HS-27A (cell line): Measurements from ENCODE around the gene OR10AD1.
"Not testable (repeated sequence)": the region's sequence is repeated elsewhere in the genome, so short reads cannot be mapped to it uniquely, and the experiment has no call there.

Experiments used
- DNase-seq: peaks from one replicate; pipeline ENCODE4 v3.0.0-alpha.2; 2012; ENCODE audit warnings: low read depth, missing footprints

OR10AD1 gene, protein sequence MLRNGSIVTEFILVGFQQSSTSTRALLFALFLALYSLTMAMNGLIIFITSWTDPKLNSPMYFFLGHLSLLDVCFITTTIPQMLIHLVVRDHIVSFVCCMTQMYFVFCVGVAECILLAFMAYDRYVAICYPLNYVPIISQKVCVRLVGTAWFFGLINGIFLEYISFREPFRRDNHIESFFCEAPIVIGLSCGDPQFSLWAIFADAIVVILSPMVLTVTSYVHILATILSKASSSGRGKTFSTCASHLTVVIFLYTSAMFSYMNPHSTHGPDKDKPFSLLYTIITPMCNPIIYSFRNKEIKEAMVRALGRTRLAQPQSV

DNA sequence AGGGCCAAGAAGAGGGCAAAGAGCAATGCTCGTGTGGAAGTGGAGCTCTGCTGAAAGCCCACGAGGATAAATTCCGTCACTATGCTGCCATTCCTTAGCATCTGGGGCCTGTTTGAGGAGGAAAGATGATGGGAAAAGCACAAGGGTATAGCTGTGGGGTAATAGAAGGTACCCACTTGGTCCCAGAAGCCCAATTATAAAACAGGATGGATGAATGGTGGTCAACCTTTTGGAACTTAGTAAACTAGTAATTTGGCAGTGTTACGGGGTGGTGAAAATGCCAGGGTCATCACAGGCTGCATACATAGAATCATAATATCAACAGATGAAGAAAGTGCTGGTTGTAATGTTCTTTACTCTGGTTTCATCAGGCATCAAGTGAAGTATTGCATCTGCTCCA lies at the start of gene OR10AD1:
Gene OR10AD1, minus strand, starts transcription at position 101 of the 400 bp plus-strand sequence. Its CDS starts 0 bp downstream, at position 101.
- DNase-seq: no peak

DNA sequence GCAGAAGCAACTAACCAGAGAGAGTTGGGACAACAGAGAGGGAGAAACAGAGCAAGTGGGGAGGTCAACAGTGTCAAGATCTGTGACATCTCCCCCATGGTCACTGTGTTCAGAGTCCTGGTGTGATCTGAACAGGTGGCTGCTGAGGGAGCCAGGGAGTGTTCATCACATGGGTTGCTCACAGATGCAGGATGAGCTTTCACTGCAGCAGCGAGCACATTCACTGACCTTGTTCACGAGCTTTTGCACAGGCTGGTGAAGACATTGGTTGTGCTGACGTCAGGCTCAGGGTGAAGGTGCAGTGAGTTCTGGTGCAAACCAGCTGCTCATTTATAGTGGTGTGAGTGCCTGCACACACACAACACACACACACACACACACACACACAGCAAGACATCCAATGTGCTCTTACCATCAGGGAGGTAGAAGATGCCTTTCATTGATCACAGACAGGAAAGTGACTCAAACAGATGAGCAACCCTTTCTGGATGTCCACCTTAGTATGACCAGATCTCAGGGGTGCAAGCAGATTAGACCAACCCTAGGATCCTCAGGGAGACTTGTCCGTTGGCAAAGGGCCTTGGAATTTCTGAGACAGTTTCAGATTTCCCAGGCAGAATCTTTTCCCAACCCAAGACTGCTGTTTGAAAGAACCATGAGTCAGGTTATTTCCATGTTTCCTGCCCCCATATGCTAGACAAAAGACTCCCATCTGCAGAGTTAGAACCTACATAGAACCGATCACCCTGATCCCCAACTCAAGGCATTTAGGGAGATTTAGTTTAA lies 44.3 kb upstream of the OR10AD1 start:
- no peak for DNase-seq

DNA sequence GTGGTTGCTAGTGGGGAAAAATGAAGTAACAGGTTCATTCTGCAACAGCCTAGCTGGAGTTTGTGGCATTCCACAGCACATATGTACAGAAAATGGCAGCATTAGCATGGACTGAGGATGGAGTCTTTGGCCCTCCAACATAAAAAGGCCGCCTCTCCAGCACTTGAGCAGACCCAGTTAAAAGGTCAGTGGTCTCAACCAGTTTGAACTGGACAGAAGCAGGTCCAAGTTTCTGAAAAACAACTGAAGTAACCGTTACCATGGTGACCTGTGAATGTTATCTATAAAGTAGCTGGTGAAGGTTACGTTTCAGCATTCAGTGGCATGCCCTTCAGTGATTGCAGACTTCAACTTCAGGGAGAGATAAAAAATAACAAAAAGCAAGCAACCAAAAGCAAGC lies 34.1 kb upstream of the OR10AD1 start:
- DNase-seq: no peak

DNA sequence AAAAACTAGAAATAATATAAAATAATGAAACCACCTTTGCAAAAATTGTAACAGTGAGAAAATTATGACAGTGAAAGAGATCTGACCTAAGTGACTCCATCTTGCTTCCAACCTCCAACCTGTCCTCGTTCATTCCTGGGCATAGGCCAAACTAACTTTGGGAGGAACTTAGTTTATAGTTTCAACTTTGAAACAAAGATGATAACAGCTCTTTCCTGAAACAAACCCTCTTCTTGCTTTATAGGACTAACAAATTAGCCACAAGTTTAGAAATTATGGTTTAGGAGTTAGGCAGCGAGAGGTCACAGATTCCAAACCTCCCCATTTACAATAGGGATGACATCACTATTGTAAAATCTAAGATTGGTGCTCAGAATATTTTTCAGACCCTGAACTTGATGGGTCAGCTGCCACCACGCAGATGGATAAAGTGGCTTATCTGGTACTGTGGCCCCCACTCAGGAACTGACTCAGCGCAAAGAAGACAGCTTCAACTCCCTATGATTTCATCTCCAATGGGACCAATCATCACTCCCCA lies 32.8 kb upstream of the OR10AD1 start:
- no peak for DNase-seq

DNA sequence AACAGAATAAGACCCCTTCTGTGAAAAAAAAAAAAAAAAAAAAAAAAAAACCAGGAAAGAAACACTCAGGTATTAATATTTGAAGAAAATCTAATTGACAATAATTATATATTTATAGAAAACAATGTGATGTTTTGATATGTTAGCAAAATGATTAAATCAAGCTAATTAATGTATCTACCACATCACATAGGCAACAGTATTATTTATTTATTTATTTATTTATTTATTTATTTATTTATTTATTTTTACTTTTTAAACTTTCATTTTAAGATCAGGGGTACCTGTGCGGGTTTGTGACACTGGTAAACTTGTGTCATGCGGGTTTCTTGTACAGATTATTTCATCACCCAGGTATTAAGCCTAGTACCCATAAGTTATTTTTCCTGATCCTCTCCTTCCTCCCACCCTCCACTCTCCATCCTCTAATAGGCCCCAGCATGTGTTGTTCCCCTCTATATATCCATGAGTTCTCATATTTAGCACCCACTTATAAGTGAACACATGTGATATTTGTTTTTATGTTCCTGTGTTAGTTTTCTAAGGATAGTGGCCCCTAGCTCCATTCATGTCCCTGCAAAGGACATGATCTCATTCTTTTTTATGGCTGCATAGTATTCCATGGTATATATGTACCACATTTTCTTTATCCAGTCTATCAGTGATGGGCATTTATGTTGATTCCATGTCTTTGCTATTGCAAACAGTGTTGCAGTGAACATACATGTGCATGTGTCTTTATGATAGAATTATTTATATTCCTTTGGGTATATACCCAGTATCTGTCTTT lies 28.3 kb upstream of the OR10AD1 start:
- DNase-seq: not testable (repeated sequence)

DNA sequence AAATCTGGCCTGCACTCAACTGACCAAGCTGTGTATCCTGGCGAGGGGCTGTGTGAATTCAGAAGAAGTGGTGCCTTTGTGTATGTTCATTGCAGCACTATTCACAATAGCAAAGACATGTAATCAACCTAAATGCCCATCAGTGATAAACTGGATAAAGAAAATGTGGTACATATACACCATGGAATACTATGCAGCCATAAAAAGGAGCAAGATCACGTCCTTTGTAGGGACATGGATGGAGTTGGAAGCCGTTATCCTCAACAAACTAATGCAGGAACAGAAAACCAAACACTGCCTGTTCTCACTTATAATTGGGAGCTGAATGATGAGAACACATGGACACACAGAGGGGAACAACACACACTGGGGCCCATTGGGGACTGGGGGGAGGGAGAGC lies 21.4 kb upstream of the OR10AD1 start:
- DNase-seq: not testable (repeated sequence)

DNA sequence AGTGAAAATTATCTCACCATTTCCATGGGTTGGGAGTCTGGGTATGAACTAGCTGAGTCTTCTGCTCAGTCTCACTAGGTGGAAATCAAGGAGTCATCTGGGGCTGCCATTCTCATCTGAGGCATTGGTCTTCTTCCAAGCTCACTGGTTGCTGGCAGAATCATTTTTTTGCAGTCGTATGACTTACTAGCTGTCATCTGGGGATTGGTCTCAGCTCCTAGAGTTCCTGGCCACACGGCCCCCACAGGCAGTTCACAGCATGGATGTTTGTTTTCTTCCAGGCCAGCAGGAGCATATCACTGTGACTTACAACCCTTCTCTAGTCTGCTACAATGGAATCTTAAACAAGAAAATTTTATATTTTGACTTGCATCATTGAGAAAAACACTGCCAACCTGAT lies 18.6 kb upstream of the OR10AD1 start:
- DNase-seq: no peak

DNA sequence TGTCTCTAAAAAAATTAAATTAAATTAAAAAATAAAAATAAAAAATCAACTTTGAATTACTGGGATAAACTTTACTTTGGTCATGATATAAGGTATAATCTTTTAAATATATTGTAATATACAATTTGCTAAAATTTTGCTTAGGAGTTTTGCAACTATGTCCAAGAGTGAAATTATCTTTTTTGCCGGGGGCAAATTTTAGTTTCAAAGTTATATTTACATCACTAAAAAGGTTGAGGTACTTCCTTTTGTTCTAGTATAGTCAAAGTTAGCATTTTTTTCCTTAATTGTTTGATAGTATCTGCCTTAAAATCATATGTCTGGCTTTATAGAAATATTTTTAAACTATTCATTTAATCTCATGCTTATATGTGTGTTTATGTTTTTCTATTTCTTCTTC lies 17.6 kb upstream of the OR10AD1 start:
- DNase-seq: no peak

DNA sequence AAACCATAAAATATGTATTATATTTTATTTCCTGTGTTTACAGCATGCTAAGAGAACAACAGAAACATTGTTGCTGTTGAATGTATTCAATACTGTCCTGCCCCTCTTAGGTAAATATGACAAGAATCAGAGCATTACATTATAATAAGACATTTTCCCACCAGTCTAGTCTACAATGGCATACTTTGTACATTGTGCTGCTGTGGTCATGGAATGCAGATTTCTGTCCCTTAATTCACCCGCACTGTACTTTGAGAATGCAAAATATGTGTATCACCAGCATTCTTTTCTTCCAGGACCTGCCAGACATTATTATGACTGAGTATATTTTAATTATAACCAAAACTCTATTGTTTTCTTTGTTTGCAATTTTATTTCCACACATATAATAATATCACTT lies 16.5 kb upstream of the OR10AD1 start:
- DNase-seq: no peak

DNA sequence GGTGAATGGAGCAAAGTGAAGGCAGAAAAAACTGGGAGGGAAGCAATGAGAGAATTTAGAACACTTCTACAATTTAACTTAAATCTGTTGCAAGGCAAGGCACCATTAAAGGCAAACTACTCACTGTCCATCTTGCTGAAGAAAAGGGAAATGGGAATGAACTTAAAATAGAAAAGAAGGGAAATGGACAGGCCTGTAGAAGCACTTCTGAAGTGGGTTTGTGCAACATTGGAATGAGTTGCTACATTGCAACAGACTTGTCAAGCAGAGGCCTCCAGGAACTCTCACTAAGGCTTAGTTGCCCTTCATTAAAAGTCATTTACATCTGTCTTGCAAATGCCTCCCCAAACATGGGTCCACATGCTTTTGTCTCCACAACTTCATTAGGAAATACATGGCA lies 13.7 kb upstream of the OR10AD1 start:
- no peak for DNase-seq

DNA sequence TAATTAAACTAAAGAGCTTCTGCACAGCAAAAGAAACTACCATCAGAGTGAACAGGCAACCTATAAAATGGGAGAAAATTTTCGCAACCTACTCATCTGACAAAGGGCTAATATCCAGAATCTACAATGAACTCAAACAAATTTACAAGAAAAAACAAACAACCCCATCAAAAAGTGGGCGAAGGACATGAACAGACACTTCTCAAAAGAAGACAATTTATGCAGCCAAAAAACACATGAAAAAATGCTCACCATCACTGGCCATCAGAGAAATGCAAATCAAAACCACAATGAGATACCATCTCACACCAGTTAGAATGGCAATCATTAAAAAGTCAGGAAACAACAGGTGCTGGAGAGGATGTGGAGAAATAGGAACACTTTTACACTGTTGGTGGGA lies 6.4 kb upstream of the OR10AD1 start:
- DNase-seq: not testable (repeated sequence)

DNA sequence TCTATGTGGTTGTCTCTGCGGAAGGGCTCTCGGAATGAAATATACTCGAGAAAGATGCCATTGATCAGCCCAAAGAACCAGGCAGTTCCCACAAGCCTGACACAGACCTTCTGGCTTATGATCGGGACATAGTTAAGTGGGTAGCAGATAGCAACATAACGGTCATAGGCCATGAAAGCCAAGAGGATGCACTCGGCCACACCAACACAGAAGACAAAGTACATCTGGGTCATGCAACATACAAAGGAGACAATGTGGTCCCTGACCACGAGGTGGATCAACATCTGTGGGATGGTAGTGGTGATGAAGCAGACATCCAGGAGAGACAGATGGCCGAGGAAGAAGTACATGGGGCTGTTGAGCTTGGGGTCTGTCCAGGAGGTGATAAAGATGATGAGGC lies 326 bp downstream of the OR10AD1 start:
- DNase-seq: no peak

DNA sequence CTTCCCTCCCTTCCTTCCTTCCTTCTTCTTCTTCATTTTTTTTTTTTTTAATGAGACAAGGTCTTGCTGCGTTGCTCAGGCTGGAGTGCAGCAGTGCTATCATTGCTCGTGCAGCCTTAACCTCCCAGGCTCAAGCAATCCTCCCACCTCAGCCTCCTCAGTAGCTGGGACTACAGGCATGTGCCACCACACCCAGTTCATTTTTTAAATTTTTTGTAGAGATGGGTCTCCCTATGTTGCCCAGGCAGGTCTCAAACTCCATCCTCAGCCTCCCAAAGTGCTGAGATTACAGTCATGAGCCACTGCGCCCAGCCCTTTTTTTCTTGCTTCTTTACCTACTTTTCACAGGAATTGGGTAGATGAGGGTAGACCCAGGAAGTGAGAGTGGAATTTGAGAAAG lies 1.6 kb downstream of the OR10AD1 start:
- DNase-seq: no peak

DNA sequence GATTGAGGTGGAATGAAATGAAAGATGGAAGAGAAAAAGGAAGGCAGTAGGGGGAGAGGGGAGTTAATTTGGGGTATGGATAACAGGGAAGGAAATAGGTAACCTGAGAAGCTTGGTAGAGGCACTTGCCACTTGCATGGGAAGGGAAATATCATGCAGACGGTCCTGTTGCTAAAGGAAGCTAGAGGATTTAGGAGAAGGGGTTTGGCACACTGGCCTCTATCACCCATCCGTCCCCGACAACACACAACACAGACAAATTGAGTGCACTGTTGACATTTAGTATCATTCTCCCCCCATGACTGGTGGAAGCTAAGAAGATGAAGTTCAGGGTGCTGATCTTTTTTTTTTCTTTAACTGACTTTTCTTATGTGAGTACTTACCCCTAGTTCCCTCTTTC lies 2.0 kb downstream of the OR10AD1 start:
- DNase-seq: no peak

DNA sequence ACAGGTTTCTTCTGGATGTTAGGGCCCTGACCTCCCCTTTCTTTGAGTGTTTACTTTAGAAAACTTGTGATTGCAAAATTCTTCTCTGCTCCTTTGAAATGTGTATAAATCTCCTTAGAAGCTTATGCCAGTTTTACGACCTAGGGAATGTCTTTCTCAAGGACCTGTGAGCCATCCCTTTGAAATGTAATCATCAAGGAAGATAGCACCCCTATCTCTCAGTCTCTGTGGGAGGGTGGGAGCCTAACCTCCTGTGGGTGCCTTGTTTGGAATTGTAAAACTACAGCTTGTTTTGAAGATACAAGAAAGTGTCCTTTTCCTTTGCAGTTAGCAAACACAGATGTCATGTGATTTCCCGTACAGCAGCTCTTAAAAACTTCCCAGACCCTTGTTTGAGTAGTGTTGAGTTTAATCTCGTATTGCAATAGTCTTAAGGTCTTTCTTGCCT lies 3.3 kb downstream of the OR10AD1 start:
- DNase-seq: no peak

DNA sequence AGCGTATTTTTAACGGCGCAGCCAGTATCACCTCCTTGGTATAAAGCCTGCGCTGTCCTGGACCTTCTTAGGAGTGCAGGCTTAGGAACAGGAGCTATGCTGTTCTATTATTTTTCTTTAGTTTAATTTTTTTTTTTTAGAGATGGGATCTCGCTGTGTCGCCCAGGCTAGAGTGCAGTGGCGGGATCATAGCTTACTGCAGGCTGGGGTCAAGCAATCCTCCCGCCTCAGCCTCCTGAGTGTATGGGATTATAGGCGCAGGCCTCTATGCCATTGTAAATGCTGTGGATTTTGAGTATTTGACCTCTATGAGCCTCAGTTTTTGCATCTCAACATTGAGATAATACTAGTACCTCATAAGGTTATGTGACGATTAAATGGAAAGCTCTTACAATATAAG lies 4.1 kb downstream of the OR10AD1 start:
- DNase-seq: no peak

DNA sequence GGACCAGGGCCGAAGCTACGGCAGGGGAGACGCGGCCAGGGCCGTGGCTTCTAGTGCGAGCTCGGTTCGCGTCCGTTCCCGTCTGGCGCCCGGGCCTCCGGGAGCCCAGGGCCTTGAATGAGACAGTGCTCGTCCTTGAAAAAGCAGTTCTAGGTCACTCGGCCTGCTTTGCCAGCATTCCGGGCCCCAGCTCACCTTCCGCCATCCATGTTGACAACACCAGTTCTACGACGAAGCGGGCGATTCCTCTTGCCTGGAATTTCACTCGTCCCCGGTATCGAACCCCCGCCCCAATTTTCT lies 4.5 kb downstream of the OR10AD1 start:
- no peak for DNase-seq

DNA sequence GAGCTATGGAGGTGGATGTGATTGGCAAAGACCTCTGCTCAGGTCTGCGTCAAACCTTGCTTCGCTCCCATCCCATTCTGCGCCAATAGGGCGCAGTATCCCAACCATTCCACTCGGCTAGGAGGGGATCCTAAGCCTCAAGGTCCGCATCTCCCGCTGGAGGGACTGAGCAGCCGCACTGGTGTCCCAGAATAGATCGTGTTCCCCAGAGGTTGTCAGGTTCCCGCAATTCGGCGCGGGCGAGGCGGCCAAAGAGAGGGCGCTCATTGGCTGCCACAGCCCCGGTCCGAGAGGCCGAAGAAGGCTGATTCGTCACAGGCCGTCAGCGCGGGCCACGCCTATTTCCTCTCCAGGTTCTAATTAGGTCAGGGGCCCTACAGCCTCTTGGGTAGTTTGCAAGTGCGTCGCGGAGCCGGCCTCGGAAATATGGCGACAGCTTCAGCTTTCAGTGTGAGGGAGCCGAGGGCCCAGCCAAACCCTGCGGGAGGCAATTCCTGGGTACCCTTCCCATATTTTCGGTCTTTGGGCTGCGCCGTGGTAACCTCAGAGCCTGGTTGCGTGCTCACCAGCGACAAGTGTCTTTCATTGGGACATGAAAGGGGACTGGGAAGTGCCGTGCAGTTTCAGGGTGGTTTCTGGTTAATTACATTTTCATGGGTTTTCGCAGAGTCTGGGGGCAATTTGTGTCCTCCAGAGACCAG lies 5.0 kb downstream of the OR10AD1 start:
- DNase-seq: peak; percentile 67

DNA sequence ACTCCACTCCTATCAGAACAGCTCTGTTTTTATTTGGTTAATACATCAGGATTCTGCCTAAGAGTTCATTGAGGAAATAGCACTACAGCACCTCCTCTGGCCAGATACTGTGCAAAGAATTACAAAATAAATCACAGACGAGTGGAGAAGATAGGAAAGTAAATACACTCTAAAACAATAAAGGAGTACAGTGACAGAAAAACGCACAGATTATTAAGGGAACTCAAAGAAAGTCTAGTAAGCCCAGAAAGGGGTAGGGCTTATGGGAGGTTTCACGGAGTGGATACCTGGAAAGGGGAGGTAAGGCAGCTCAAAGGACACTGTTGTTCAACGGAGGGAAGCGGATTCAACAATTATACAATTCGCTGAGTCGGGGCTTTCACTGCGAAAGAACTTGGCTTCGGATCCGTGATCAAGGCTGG lies 5.5 kb downstream of the OR10AD1 start:
- DNase-seq: peak; percentile 15

DNA sequence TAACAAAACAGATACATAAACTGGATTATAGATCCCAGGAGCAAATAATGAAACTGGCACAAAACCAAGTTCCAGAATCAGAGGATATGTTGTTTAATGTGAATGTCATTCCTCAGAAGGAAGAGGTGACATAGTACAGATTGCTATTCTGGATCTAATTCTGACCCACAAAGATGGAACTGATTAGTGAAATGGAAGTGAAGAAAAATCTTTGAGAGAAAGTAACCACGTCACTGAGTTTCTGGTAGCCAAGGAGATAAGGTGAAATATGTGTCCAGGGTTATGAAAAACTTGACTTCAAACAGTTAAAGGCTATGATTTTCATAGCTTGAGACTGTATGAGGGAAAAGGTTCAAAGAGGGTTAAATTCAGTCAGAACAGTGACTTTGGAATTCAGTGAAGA lies 8.3 kb downstream of the OR10AD1 start:
- no peak for DNase-seq

DNA sequence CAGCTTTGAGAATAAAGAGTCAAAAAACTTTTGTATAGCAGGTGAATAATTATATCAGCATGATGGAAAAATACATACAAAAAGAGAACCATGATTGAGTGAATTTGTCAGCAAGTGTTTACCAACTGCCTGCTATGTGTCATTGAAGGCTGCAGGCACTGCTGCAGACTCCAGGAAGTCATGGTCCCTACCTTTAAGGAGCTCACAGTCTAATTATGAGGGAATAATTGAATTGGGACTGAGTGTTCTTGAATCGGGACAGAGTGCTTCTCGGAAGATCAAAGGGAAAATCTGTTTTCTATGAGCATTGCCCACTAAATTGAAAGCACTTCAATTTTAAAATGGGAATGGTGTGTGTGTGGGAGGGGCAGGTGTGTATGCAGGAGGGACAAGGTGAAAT lies 9.5 kb downstream of the OR10AD1 start:
- DNase-seq: no peak

DNA sequence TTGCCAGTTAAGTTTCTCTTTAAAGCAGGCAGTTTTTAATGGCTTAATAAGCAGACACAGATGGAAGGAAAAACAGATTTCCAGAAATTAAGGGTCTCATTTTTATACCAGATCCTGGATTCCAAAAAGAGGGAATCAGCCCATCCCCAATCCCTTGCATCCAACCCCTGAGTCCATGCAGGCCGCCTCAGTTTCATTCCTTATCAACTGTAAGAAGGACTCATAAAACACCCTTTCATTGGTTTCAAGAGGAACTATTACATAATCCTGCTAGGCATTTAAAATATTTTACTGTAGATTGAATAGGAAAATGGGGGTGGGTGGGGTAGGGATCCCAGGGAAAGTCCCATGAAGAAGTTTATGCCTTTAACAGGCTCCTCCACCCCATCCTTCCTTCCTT lies 10.2 kb downstream of the OR10AD1 start:
- no peak for DNase-seq
